GM19035 (cell line): Measurements from ENCODE around the gene SPIN2B.
"Not testable (repeated sequence)": the region's sequence is repeated elsewhere in the genome, so short reads cannot be mapped to it uniquely, and the experiment has no call there.

Experiments used
- ATAC-seq: cut with Tn5 transposase; IDR thresholded peaks from one replicate; pipeline ENCODE4 v1.9.1; 2021; ENCODE audit not compliant: unreplicated experiment

Gene SPIN2B

DNA sequence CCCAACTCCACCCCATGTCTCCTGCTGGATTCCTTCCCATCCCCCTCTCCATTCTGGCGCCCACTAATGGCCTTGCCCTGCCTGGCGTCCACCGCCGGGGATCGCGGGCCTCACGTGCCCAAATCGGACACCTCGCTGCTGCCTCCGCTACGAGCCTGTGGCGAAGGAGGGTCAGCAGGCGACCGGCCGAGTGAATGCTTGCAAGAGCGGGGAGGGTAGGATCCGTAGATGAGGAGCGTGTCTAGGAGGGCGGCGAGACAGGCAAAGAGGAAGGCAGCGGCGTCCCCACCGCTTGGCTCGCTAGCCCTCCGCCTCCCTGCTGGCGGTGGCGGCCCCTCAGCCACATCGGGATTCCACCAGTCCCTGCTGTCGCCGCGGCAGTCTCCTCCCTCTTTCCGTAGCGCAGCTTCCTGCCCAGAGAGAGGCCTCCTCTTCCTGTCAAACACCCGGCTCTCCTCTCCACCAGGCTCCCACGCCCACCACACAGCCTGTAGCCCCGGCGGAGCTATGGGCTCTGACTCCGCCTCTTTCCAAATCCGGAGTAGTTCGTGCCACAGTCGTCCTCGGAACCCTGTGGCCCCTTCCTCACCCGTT is at the start of gene SPIN2B:
TSS of gene SPIN2B (minus strand) at position 387 of the 594 bp plus-strand sequence.
- ATAC-seq = peak; percentile 100

DNA sequence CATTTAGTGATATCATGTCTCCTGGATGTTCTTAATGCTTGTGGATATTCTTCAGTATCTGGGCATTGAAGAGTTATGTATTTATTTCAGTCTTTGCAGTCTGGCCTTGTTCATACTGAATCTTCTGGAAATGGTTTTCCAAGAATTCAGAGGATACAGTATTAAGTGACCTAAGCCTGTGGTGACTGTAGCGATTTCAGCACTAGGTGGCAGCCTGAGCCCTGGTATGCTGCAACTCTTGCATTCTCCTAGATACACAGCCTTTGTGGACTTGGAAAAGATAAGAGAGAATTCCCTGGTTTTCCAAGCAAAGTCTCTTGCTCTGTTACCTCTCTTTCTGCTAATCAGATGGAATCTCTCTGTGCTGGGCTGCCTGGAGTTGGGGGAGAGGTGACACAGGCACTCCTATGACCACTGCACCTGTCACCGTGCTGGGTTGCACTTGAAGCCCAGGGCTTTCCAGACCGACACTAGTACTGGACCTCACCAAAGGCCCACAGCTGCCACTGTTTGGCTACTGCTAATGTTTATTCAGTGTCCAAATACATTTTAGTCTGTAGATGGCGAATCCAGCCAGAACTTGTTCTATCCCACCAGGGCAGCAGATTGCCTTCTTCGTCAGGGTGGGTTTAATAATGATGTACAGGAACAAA is 35.2 kb upstream of the SPIN2B start:
- ATAC-seq = no peak

DNA sequence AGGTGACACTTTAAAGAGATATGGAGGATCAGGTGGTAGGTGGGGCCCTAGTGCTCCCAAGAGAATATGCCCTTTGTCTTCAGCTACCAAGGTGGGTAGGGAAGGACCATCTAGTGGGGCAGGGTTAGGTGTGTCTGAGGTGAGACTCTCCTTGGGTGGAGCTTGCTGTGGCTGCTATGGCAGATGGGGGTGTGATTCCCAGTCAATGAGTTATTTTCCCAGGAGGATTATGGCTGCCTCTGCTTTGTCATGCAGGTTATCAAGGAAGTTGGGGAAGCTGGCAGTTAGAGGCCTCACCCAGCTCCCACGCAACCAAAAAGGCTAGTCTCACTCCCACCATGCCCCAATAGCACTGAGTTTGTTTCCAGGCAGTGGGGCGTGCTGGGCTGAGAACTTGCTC is 33.8 kb upstream of the SPIN2B start:
- ATAC-seq = no peak

DNA sequence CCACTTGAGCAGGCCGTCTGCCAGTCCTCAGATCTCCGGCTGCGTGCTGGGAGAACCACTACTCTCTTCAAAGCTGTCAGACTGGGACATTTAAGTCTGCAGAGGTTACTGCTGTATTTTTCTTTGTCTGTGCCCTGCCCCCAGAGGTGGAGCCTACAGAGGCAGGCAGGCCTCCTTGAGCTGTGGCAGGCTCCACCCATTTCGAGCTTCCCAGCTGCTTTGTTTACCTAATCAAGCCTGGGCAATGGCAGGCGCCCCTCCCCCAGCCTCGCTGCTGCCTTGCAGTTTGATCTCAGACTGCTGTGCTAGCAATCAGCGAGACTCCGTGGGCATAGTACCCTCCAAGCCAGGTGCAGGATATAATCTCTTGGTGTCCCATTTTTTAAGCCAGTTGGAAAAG is 30.9 kb upstream of the SPIN2B start:
- ATAC-seq = not testable (repeated sequence)

DNA sequence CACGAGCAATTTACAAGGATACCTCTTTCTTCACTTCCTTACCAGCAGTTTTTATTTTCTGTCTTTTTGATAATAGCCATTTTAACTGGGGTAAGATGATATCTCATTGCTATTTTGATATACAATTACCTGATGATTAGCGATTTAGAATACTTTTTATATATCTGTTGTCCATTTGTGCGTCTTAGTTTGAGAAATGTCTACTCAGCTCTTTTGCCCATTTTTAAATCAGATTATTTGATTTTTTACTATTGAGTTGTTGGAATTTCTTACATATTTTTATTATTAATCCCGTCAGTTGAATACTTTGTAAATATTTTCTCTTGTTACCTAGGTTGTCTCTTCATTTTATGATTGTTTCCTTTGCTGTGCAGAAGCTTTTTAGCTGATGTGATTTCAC is 17.3 kb upstream of the SPIN2B start:
- ATAC-seq = no peak

DNA sequence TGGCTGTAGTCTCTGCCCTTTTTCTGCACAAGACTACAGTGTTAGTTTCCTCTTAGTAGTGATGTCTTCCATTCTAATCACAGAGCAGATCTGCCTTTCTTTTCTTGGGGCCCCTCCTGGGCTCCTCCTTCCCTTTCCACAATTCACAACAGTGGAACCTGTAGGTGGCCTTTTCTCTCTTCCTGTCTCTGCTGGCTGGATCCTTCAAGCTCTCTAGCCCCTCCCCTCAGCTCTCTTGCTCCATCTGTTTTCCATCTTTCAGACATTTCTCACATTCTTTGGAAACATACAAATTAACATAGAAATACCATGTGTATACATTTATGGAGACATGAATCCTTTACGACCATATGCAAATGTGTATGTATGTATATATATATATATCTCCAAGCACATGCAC is 16.2 kb upstream of the SPIN2B start:
- no peak for ATAC-seq

DNA sequence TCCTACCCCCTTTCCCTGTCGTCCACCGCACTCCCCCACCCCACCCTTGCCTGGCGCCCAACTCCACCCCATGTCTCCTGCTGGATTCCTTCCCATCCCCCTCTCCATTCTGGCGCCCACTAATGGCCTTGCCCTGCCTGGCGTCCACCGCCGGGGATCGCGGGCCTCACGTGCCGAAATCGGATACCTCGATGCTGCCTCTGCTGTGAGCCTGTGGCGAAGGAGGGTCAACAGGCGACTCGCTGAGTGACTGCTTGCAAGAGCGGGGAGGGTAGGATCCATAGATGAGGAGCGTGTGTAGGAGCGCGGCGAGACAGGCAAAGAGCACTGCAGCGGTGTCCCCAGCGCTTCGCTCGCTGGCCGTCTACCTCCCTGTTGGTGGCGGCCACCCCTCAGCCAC is 15.7 kb upstream of the SPIN2B start, which contains the start of gene SPIN2A:
TSS of gene SPIN2A (minus strand) at position 325 of the 400 bp plus-strand sequence. CDS start 800 bp downstream, outside the sequence.
- ATAC-seq = not testable (repeated sequence)

DNA sequence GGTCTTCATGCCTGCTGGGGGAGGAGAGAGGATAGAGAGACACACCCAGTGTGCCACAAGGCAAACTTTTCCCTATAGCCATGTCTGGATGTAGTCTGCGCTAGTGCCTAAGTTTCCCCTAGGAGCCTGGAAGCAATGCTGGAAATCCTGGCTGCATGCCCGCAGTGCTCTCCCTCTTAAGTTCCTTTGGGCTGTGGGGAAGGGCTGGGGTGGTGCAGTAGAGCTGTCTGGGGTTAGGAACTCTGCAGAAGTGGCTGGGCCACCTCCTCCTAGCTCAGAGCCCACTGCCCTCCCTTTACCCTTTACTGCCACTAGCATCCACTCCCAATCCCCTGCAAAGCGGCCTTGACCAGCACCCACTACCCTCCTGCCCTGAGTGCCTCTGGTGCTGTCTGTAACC is 15.2 kb upstream of the SPIN2B start:
- ATAC-seq = not testable (repeated sequence)

DNA sequence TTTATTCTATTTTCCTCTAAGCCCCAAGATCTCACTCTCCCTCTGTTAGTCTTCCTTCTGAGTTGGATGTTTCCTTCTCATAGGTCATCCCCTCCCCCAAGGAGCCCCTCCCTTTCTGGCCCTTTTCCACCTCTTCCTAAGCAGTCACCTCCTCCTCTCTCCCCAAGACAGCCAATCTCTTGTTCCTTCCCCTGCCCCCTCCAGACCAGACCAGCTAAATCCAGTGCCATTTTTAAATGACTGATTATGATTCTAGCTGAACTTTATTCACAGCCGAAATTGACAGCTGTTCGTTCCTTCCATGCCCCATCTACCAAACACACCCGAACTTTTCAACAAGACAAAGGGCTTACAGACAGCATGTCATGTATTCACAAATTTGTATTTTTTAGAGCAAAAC is 13.9 kb upstream of the SPIN2B start:
- no peak for ATAC-seq

DNA sequence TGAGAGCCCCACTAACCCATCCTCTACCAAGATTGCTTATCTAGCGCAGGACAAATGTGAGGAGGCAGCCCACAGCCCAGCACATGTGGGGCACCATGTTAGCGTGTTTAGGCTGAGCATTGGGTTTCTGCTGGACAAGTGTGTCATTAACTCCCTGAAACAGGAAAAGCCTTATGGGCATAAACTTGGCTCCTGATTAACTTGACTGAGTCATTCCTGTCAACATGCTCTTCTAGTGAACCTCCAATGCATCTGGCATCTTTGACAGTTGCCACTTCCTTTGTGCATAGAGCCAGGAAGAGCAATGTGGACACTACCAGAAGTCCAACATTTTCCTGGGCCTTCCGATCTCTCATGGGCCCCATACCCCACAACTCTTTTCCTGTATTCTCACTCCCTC is 13.4 kb upstream of the SPIN2B start:
- no peak for ATAC-seq

DNA sequence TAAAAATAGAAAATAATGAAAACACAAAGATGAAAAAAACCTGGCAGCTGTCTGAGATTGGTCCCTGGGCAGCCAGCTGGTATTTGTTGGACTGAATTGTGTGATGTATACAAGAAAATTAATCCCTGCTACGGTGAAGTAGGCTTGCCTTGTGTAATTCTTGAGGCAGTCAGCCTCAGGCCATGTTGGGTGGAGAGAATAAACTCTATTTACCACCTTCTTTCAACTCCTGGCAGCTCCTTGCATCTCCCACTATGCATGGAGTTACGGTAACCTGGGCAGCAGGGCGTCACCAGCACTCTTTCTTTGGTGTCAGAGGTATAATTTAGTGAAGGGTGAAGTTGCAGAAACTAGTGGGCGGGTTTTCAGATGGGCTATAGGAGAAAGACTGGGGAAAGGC is 12.4 kb upstream of the SPIN2B start:
- no peak for ATAC-seq

DNA sequence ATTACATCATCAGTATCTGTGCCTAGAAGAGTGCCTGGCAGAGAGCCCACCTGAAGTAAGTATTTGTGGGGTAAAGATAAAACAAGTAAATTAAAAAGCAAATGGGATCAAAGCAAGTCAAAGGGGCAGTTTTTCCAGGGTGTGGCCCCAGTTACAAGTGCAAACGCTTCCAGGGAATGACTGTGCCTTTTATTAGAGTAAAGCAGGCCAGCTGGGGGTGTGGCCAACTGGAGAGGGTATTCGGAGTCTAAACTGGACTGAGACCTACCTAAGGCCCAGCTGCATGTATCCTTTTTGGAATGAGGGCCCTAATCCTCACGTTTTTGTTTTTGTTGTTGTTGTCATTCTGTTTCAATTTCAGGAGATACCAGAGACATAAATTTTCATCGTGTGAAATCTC is 11.9 kb upstream of the SPIN2B start:
- not testable (repeated sequence) for ATAC-seq

DNA sequence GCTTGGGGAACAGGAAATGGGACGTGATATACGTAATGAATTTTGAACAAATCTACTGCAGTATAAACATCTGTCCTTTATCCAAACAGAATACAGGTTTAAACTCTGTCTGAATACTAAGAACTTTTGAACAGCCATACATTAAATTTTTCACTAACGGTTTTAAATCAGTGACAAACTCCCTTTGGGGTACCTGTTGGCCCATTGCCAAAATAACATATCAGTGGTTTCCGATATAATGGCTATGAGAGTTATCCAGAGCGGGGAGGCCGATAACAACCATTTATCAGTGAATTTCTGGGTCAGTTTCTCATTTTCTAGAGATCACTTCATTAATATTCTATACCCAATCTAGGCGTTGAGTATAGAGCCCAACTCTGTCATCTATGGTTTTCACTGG is 10.7 kb upstream of the SPIN2B start:
- no peak for ATAC-seq

DNA sequence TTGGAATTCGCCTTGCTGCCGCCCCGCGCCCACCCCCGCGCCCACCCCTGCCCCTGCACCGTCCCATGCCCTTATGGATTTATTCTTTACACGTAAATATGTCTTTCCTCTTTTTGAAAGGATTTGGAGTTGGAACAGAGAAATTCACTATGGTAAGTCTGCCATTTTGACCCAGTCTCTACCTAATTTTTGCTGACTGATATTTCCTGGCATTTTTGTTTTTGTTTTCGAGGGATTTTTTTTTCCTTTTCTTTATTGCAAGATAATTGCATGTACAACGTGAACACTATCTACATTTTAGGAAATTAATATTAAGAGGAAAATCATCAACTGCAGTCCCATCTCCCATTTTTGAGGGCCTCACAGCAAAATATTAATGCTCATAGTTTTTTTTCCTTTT is 468 bp upstream of the SPIN2B start:
- no peak for ATAC-seq

DNA sequence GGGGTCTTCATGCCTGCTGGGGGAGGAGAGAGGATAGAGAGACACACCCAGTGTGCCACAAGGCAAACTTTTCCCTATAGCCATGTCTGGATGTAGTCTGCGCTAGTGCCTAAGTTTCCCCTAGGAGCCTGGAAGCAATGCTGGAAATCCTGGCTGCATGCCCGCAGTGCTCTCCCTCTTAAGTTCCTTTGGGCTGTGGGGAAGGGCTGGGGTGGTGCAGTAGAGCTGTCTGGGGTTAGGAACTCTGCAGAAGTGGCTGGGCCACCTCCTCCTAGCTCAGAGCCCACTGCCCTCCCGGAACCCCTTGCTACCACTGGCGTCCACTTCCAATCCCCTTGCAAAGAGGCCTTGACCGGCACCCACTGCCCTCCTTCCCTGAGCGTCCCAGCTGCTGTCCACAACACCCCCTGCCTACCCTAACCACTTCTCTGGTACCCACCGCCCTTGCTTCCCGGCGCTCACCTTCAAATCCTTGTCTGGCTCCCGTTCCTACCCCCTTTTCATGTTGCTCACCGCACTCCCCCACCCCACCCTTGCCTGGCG is 658 bp downstream of the SPIN2B start:
- not testable (repeated sequence) for ATAC-seq

DNA sequence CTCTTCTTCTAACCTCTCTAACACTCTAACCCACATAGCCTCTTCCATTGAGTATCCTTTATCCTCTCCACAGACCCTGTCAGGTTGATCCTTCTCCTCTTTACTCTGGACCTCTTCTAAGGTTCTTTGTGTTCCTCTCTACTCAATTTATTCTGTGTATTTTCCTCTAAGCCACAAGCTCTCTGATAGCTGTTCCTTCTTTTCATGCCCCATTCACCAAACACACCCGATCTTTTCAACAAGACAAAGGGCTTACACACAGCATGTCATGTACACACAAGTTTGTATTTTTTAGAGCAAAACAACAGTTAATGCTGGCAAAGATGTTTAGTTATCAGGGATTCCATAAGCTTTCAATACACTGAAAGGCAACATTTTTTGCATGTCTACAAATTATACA is 1.9 kb downstream of the SPIN2B start:
- ATAC-seq = no peak

DNA sequence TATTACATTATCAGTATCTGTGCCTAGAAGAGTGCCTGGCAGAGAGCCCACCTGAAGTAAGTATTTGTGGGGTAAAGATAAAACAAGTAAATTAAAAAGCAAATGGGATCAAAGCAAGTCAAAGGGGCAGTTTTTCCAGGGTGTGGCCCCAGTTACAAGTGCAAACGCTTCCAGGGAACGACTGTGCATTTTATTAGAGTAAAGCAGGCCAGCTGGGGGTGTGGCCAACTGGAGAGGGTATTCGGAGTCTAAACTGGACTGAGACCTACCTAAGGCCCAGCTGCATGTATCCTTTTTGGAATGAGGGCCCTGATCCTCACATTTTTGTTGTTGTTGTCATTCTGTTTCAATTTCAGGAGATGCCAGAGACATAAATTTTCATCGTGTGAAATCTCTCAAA is 3.8 kb downstream of the SPIN2B start:
- ATAC-seq = not testable (repeated sequence)

DNA sequence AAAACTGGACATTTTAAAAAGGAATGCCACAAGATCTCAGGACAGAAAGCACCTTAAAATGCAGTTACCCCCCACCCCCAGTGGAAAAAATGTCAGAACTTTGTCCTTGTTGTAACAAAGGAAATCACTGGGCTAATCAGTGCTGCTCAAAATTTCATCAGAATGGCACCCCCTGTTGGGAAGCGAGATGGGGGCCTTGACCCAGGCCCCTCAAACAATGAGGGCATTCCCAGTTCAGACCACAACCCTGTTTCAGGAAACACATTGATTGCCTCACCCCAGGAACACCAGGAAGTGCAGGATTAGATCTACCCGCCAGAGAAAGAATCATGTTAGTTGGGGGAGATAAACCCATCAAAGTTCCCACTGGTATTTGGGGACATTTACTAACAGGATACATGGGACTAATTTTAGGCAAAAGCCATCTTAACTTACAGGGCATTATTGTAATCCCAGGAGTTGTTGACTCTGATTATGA is 16.4 kb downstream of the SPIN2B start:
- ATAC-seq = no peak

DNA sequence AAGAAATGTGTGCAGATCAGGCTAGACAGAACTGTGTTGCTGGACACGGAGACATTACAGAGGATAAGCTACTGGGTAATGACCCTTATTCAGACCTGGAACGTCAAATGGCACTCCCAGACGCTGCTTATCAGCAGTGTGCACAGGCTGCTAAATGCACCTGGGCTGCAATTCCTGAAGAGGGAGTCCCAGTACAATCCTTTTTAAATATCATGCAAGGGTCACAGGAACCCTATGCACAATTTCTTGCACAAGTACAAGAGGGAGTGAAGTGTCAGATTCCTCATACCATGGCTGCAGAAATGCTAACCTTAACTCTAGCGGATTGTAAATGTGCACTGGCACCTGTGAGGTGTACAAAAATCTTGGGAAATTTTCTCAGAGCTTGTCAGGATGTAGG is 16.9 kb downstream of the SPIN2B start:
- no peak for ATAC-seq

DNA sequence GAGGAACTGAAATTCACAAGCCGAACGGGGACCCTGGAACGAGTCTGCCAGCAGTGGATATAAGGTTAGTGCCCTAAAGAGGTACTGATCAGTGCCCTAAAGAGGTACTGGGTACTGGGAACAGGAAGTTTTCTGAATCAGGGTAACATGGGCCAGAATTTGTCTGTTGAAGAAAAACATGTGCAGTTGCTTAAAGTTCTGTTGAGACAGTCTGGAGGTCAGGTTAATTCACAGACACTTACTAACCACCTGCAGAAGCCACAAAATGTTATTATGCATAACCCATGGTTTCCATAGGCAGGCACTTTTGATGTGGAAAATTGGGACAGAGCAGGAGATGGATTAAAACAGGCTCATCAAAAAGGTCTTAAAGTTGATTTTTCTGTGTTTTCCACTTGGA is 17.9 kb downstream of the SPIN2B start:
- no peak for ATAC-seq

DNA sequence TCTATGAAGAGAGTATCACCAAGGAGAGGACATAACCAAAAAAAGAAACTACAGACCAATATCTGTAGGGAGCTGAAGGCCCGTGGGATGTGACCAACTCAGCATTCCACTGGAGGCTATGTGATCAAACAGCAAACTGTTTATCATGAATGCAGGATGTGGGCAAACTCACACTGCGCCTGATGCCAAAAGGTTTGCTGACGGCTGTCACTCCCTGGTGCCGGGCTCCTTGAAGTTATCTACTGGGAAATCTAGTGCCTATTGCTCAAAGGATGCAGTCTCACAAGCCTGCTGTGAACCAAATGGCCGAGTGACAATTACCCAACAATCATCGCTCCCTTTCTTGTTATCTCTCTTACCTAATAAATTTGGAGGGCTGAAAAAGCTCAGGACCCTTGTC is 18.4 kb downstream of the SPIN2B start:
- ATAC-seq = not testable (repeated sequence)

DNA sequence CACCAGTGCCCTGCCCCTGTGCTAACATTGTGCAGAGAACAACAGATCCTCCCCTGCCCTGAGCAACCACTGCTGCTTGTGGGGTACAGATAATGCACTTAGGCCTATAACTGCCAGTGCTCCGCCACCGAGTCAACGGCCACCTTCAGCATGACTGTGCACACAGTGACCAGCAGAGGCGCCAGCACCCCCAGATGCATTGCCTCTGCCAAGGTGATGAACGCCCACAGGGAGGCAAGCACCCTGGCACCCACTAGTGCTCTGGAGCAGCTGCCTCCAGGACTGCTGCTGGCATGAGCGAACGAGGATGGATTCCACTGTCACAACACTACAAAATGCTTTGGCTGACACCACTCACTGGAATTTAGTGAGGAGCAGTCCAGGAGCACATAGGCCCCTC is 38.2 kb downstream of the SPIN2B start:
- ATAC-seq = no peak
